HepG2 (cell line): Measurements from ENCODE around the gene ST6GALNAC4. TPM values are rescaled to one million over a fixed set of nuclear protein-coding genes. Genes with fewer than 3 reads are reported as not detected.
A peak's percentile ranks its signal among the peaks of the same experiment; 100 is the strongest.

Source experiments
- CENPX ChIP-seq: sonication (generic); formaldehyde crosslinking; IDR thresholded peaks from 2 replicates; pipeline ENCODE4 v1.9.0; 2021; ENCODE audit warnings: mild to moderate bottlenecking, missing genetic modification reagents, moderate library complexity
- HOXA3 ChIP-seq: sonication (generic); formaldehyde crosslinking; IDR thresholded peaks from 2 replicates; pipeline ENCODE4 v1.5.0; 2020; ENCODE audit warnings: missing genetic modification reagents
- MIXL1 ChIP-seq: IDR thresholded peaks from 2 replicates; pipeline ENCODE4 v1.6.1; 2016
- MXI1 ChIP-seq: IDR thresholded peaks from 3 replicates; pipeline ENCODE4 v1.6.1; 2012; ENCODE audit warnings: low read depth, low read length, inconsistent platforms, borderline replicate concordance
- SMC3 ChIP-seq: IDR thresholded peaks from 2 replicates; pipeline ENCODE4 v1.6.1; 2011; ENCODE audit warnings: low read length, improper control_type of control experiment
- SOX13 ChIP-seq, 3 experiments: fragments of 450-650 bp in 1 of 3; sonication (generic) in 1 of 3; formaldehyde crosslinking in 1 of 3; IDR thresholded peaks in 2 of 3; conservative IDR thresholded peaks in 1 of 3; 2 replicates each; pipeline versions ENCODE4 v1.5.0 to v1.6.1; 2016 to 2020; ENCODE audit warnings: antibody characterized with exemption in 1 of 3, mild to moderate bottlenecking in 1 of 3, missing compliant biosample characterization in 1 of 3, missing genetic modification reagents in 1 of 3, moderate library complexity in 1 of 3
- ZBTB38 ChIP-seq: sonication (generic); formaldehyde crosslinking; IDR thresholded peaks from 2 replicates; pipeline ENCODE4 v1.5.1; 2020; ENCODE audit warnings: mild to moderate bottlenecking, missing genetic modification reagents
- ZEB1 ChIP-seq: IDR thresholded peaks from 2 replicates; pipeline ENCODE4 v1.6.1; 2012; ENCODE audit warnings: mild to moderate bottlenecking, low read depth, inconsistent platforms; ENCODE audit not compliant: insufficient replicate concordance
- ZNF430 ChIP-seq: sonication (generic); formaldehyde crosslinking; IDR thresholded peaks from 2 replicates; pipeline ENCODE4 v1.9.0; 2021; ENCODE audit warnings: mild to moderate bottlenecking, missing genetic modification reagents
- polyA plus RNA-seq, 8 experiments: library from polyadenylated mRNA; depleted of rRNA in 3 of 8; stranded (reverse) in 7 of 8; unstranded in 1 of 8; fragments of >200 nt; fragmentation: Illumina TruSeq in 4 of 8; extraction: Trizol in 4 of 8; gene quantifications; 2 replicates each; pipeline versions ENCODE4 v1.2.1 to v1.2.3, GENCODE V29; 2011 to 2016; ENCODE audit warnings: low read depth in 4 of 8, missing spikeins in 1 of 8, mixed read lengths in 1 of 8; ENCODE audit not compliant: insufficient read depth in 1 of 8
- total RNA-seq, 5 experiments: library from RNA; depleted of rRNA; stranded (reverse); fragments of >200 nt; fragmentation: Illumina TruSeq; extraction: Trizol; gene quantifications; 2 replicates each; pipeline ENCODE4 v1.2.3, GENCODE V29; 2016; ENCODE audit warnings: low read depth in 1 of 5
- TF ChIP-seq, protein P1 (sequence below): sonication (generic); formaldehyde crosslinking; IDR thresholded peaks from 2 replicates; pipeline ENCODE4 v1.4.0; 2020; ENCODE audit warnings: low read depth, missing genetic modification reagents
- TF ChIP-seq, protein P2 (sequence below): sonication (generic); IDR thresholded peaks from 2 replicates; pipeline ENCODE4 v1.6.1; 2016; ENCODE audit warnings: low read depth, borderline replicate concordance
- TF ChIP-seq, protein P3 (sequence below): sonication (generic); formaldehyde crosslinking; IDR thresholded peaks from 2 replicates; pipeline ENCODE4 v1.4.0; 2020; ENCODE audit warnings: missing genetic modification reagents
- TF ChIP-seq, protein P4 (sequence below): sonication (generic); formaldehyde crosslinking; IDR thresholded peaks from 2 replicates; pipeline ENCODE4 v1.9.0; 2022; ENCODE audit warnings: missing genetic modification reagents, mild to moderate bottlenecking, borderline replicate concordance
- TF ChIP-seq, protein P5 (sequence below): IDR thresholded peaks from 2 replicates; pipeline ENCODE4 v1.6.1; 2016; ENCODE audit warnings: control low read depth
- TF ChIP-seq, protein P6 (sequence below): sonication (generic); formaldehyde crosslinking; IDR thresholded peaks from 2 replicates; pipeline ENCODE4 v1.4.0; 2020; ENCODE audit warnings: missing genetic modification reagents

The ST6GALNAC4 gene
- total and polyA plus RNA-seq, 2 of the 13 experiments (the other 11 are each of a cell fraction or from before 2014, with no cell fraction given) = 18.8 to 27.7 TPM

DNA sequence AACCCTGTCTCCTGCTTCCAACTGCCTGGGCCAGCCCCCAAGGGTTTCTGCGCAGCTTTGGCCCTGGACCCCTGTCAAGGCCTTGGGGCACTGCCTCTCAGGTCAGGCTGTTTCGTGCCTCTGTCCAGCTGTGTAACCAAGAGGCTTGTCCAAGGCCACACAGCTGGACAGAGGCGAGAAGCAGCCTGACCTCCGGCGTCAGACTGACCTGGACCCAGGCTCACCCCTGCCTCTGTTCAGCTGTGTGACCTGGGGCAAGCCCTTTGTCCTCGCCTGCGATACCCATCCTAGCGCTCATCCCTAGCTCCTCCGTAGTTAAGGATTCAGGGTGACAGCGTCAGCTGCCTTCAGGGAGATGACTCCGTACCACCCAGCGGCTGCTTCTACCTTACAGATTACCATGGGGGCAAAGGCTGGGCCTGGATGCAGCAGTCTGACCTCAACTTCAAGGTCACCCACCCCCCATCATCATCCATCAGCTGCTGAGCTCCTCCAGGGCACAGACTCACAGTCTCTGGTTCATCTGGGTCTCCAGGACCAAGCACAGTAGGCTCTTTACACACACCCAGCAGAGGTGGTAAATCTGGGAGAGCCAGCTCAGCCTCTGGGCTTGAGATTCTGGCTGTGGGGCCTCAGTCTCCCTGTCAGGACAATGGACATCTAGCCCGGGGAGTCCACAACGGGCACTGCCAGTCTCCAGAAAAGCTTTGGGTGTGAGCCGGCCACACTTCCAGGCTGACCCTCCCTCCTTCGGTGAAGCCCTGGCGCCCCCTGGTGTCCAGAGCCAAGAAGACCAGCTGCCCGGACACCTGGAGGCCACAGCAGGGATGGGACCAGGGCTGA, 47.3 kb downstream of the ST6GALNAC4 start (continued):
- TF ChIP-seq, protein P1, sequence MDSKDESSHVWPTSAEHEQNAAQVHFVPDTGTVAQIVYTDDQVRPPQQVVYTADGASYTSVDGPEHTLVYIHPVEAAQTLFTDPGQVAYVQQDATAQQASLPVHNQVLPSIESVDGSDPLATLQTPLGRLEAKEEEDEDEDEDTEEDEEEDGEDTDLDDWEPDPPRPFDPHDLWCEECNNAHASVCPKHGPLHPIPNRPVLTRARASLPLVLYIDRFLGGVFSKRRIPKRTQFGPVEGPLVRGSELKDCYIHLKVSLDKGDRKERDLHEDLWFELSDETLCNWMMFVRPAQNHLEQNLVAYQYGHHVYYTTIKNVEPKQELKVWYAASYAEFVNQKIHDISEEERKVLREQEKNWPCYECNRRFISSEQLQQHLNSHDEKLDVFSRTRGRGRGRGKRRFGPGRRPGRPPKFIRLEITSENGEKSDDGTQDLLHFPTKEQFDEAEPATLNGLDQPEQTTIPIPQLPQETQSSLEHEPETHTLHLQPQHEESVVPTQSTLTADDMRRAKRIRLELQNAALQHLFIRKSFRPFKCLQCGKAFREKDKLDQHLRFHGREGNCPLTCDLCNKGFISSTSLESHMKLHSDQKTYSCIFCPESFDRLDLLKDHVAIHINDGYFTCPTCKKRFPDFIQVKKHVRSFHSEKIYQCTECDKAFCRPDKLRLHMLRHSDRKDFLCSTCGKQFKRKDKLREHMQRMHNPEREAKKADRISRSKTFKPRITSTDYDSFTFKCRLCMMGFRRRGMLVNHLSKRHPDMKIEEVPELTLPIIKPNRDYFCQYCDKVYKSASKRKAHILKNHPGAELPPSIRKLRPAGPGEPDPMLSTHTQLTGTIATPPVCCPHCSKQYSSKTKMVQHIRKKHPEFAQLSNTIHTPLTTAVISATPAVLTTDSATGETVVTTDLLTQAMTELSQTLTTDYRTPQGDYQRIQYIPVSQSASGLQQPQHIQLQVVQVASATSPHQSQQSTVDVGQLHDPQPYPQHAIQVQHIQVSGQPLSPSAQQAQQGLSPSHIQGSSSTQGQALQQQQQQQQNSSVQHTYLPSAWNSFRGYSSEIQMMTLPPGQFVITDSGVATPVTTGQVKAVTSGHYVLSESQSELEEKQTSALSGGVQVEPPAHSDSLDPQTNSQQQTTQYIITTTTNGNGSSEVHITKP (CRISPR knock-in tag) = no peak
- TF ChIP-seq, protein P2, sequence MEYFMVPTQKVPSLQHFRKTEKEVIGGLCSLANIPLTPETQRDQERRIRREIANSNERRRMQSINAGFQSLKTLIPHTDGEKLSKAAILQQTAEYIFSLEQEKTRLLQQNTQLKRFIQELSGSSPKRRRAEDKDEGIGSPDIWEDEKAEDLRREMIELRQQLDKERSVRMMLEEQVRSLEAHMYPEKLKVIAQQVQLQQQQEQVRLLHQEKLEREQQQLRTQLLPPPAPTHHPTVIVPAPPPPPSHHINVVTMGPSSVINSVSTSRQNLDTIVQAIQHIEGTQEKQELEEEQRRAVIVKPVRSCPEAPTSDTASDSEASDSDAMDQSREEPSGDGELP = peak; percentile 61; the same call in 1 of the 2 replicates
- TF ChIP-seq CENPX (CRISPR knock-in tag) = no peak
- 0 out of 2 replicates have a peak, but pooled peaks have one; percentile 27 for TF ChIP-seq ZNF430 (CRISPR knock-in tag)
- no peak for TF ChIP-seq MXI1
- TF ChIP-seq, protein P3, sequence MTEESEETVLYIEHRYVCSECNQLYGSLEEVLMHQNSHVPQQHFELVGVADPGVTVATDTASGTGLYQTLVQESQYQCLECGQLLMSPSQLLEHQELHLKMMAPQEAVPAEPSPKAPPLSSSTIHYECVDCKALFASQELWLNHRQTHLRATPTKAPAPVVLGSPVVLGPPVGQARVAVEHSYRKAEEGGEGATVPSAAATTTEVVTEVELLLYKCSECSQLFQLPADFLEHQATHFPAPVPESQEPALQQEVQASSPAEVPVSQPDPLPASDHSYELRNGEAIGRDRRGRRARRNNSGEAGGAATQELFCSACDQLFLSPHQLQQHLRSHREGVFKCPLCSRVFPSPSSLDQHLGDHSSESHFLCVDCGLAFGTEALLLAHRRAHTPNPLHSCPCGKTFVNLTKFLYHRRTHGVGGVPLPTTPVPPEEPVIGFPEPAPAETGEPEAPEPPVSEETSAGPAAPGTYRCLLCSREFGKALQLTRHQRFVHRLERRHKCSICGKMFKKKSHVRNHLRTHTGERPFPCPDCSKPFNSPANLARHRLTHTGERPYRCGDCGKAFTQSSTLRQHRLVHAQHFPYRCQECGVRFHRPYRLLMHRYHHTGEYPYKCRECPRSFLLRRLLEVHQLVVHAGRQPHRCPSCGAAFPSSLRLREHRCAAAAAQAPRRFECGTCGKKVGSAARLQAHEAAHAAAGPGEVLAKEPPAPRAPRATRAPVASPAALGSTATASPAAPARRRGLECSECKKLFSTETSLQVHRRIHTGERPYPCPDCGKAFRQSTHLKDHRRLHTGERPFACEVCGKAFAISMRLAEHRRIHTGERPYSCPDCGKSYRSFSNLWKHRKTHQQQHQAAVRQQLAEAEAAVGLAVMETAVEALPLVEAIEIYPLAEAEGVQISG (CRISPR knock-in tag) = 0 out of 2 replicates have a peak, but pooled peaks have one; percentile 28
- no peak for TF ChIP-seq SOX13 (IDR thresholded peaks at IDR 0.05)
- TF ChIP-seq SOX13 (CRISPR knock-in tag; conservative IDR thresholded peaks at IDR 0.05 in 1 of 2, IDR thresholded peaks at IDR 0.05 in 1 of 2) = peak in 1 of 2 experiments; percentile 16; a peak in 1 of 4 replicates
- TF ChIP-seq SMC3 = peak; percentile 80; the same call in 1 of the 2 replicates
- TF ChIP-seq ZBTB38 (CRISPR knock-in tag) = 0 out of 2 replicates have a peak, but pooled peaks have one; percentile 28
- 0 out of 2 replicates have a peak, but pooled peaks have one; percentile 21 for TF ChIP-seq HOXA3 (CRISPR knock-in tag)
- TF ChIP-seq, protein P4, sequence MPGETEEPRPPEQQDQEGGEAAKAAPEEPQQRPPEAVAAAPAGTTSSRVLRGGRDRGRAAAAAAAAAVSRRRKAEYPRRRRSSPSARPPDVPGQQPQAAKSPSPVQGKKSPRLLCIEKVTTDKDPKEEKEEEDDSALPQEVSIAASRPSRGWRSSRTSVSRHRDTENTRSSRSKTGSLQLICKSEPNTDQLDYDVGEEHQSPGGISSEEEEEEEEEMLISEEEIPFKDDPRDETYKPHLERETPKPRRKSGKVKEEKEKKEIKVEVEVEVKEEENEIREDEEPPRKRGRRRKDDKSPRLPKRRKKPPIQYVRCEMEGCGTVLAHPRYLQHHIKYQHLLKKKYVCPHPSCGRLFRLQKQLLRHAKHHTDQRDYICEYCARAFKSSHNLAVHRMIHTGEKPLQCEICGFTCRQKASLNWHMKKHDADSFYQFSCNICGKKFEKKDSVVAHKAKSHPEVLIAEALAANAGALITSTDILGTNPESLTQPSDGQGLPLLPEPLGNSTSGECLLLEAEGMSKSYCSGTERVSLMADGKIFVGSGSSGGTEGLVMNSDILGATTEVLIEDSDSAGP (CRISPR knock-in tag) = peak; percentile 61; the same call in 1 of the 2 replicates
- TF ChIP-seq, protein P5, sequence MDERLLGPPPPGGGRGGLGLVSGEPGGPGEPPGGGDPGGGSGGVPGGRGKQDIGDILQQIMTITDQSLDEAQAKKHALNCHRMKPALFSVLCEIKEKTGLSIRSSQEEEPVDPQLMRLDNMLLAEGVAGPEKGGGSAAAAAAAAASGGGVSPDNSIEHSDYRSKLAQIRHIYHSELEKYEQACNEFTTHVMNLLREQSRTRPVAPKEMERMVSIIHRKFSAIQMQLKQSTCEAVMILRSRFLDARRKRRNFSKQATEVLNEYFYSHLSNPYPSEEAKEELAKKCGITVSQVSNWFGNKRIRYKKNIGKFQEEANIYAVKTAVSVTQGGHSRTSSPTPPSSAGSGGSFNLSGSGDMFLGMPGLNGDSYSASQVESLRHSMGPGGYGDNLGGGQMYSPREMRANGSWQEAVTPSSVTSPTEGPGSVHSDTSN (CRISPR knock-in tag) = no peak
- TF ChIP-seq MIXL1 (CRISPR knock-in tag) = 0 out of 2 replicates have a peak, but pooled peaks have one; percentile 39
- no peak for TF ChIP-seq ZEB1
- TF ChIP-seq, protein P6, sequence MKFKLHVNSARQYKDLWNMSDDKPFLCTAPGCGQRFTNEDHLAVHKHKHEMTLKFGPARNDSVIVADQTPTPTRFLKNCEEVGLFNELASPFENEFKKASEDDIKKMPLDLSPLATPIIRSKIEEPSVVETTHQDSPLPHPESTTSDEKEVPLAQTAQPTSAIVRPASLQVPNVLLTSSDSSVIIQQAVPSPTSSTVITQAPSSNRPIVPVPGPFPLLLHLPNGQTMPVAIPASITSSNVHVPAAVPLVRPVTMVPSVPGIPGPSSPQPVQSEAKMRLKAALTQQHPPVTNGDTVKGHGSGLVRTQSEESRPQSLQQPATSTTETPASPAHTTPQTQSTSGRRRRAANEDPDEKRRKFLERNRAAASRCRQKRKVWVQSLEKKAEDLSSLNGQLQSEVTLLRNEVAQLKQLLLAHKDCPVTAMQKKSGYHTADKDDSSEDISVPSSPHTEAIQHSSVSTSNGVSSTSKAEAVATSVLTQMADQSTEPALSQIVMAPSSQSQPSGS (CRISPR knock-in tag) = 0 out of 2 replicates have a peak, but pooled peaks have one; percentile 27
